Esophagus squamous epithelium (tissue), 5 donors: ENCODE results near the gene PDE3A. TPM values are rescaled to one million over a fixed set of nuclear protein-coding genes. Genes with fewer than 3 reads are reported as not detected.
"Not testable (repeated sequence)": the region's sequence is repeated elsewhere in the genome, so short reads cannot be mapped to it uniquely, and the experiment has no call there.

Source experiments
- DNase-seq: peaks from one replicate; lab custom pipeline; 2025; lab: John Stamatoyannopoulos, UW
- H3K27ac ChIP-seq, 4 donors: fragments of 200-600 bp; sonication (generic); one replicate each; pipeline ENCODE4 v1.5.1; 2016 to 2019; ENCODE audit warnings: mild to moderate bottlenecking in 1 of 4
- H3K27me3 ChIP-seq, 4 donors: fragments of 200-600 bp; sonication (generic); 1 replicate in 3 of 4; 2 replicates in 1 of 4; pipeline versions ENCODE4 v1.5.1 to v1.6.0; 2017 to 2021; ENCODE audit warnings: antibody characterized with exemption in 1 of 4
- H3K36me3 ChIP-seq, 3 donors: fragments of 200-600 bp; sonication (generic); one replicate each; pipeline ENCODE4 v1.5.1; 2016 to 2019
- H3K4me1 ChIP-seq, 3 donors: fragments of 200-600 bp; sonication (generic); one replicate each; pipeline ENCODE4 v1.5.1; 2017 to 2019
- H3K4me3 ChIP-seq, 4 donors: fragments of 200-600 bp; sonication (generic); 1 replicate in 3 of 4; 2 replicates in 1 of 4; pipeline ENCODE4 v1.5.1; 2016 to 2019; ENCODE audit warnings: mild to moderate bottlenecking in 2 of 4, moderate library complexity in 1 of 4
- H3K9me3 ChIP-seq, 3 donors: fragments of 200-600 bp; sonication (generic); one replicate each; pipeline ENCODE4 v1.5.1; 2016 to 2019
- CTCF ChIP-seq, 6 experiments: fragments of 450-650 bp in 4 of 6; fragments of 200-600 bp in 2 of 6; sonication (generic) in 2 of 6; IDR thresholded peaks; one replicate each; pipeline ENCODE4 v1.5.1; 2016 to 2019; ENCODE audit warnings: antibody characterized with exemption in 6 of 6, mild to moderate bottlenecking in 4 of 6, moderate library complexity in 4 of 6
- POLR2A ChIP-seq, 4 donors: fragments of 450-650 bp; IDR thresholded peaks; one replicate each; pipeline ENCODE4 v1.6.1; 2017; ENCODE audit warnings: antibody characterized with exemption in 4 of 4, mild to moderate bottlenecking in 4 of 4, moderate library complexity in 3 of 4
- WGBS, 2 donors: methylation state at CpG; one replicate each; pipeline ENCODE4 v1.1.5; 2018; 5-methylcytosine and 5-hydroxymethylcytosine counted together
- intact Hi-C: fragments of 100-400 bp; cut with DNase I; formaldehyde crosslinking; loops from one replicate; pipeline ENCODE4 v1.15.0; 2022
- total RNA-seq, 4 donors: library from RNA; depleted of rRNA; stranded (reverse); fragments of >200 nt; gene quantifications; one replicate each; pipeline ENCODE4 v1.1.0, GENCODE V29; 2016
- donor health status: DM: yes; HTN: yes; CAD: no.

Gene PDE3A
- total RNA-seq, 4 donors from 2014 or later: 0.30 to 5.5 (median 3.1) TPM

DNA sequence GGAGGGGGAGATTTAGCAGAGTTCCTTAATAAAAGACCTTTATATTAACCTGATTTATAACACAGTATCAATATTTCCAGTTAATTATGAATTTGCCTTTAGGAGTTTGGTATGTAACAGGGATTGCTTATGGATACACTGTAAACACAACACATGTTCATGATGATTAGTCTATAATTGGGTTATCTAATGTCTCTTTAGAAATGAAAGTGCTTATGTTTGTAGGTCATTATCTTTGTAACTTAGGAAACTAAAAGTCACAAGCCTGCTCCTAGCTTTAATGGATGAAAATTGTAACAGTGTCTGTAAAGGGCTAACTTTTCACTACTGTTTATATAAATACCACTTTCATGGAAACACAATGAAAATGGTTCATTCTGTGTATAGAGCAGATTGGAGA lies 9.4 kb downstream of the PDE3A start:
- Histone ChIP-seq H3K27ac (no peak overlapping the region), H3K4me3 (no peak overlapping the region), H3K9me3 (no peaks in the 10 kb centered on the region), H3K4me1 (no peaks in the 10 kb centered on the region), H3K36me3 (no peaks in the 10 kb centered on the region), H3K27me3 (no peaks in the 10 kb centered on the region)
- DNase-seq: no peak
- TF ChIP-seq CTCF (IDR thresholded peaks at IDR 0.05): no peak
- no peak for TF ChIP-seq POLR2A (IDR thresholded peaks at IDR 0.05)
- intact Hi-C loops: no loop called here

DNA sequence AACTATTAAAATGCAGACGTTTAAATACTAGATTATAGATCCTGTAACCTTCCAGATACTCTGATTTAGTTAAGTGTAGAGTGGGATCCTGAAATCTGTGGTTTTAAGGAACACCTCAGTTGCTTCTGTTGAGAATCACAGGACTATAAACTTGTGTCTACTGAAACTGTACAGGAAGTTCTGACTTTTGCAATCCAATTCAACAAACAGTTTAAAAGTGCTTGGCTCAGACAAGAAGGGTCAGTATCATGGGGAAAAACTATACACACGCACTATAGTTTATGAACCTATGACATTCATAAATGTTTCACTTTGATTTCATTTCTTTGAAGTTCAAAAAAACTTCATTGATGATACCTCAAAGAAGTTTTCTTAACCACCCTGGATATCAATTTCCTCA lies 13.8 kb downstream of the PDE3A start:
- H3K4me1 ChIP-seq: no peaks in the 10 kb centered on the region
- no peaks in the 10 kb centered on the region for H3K9me3 ChIP-seq
- H3K36me3 ChIP-seq: no peaks in the 10 kb centered on the region
- no peak overlapping the region for H3K4me3 ChIP-seq
- TF ChIP-seq CTCF (IDR thresholded peaks at IDR 0.05) (no peak), POLR2A (IDR thresholded peaks at IDR 0.05) (no peak)
- no peak overlapping the region for H3K27ac ChIP-seq
- intact Hi-C loops: no loop called here
- 60 to 69% methylated on average over 2 of the region's 2 CpGs for WGBS, 2 donors
- DNase-seq: no peak
- no peaks in the 10 kb centered on the region for H3K27me3 ChIP-seq

DNA sequence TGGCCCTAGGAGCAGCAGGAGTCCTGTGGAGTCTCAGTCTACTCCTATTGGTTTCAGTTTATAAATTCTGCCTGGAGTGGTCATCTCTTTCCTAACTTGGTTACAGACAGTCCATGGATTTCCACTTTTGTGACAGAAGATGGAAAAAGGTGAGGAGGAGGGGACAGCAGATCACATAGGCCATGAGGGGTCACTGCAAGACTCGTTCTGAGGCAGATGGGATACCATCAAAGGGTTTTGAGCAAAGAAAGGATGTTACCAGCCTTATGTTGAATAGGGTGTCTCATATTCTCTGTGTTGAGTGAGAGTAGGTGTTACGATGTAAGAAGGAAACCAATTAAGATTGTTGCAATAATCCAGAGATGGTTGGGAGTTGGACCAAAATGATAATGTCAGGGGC lies 15.3 kb downstream of the PDE3A start:
- intact Hi-C loops: no loop called here
- DNase-seq: no peak
- no peaks in the 10 kb centered on the region for H3K36me3 ChIP-seq
- 77 to 80% methylated on average over 2 of the region's 2 CpGs for WGBS, 2 donors
- H3K9me3 ChIP-seq: no peaks in the 10 kb centered on the region
- TF ChIP-seq POLR2A (IDR thresholded peaks at IDR 0.05) (no peak), CTCF (IDR thresholded peaks at IDR 0.05) (no peak)
- no peaks in the 10 kb centered on the region for H3K27me3 ChIP-seq
- H3K27ac ChIP-seq: no peak overlapping the region
- no peak overlapping the region for H3K4me3 ChIP-seq
- no peaks in the 10 kb centered on the region for H3K4me1 ChIP-seq

DNA sequence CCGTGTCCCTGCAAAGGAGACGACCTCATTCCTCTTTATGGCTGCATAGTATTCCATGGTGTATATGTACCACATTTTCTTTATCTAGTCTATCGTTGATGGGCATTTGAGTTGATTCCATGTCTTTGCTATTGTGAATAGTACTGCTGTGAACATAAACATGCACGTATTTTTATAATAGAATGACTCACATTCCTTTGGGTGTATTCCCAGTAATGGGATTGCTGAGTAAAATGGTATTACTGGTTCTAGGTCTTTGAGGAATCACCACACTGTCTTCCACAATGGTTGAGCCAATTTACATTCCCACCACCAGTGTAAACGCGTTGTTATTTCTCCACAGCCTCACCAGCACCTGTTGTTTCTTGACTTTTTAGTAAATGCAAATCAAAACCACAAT lies 16.5 kb downstream of the PDE3A start:
- H3K4me3 ChIP-seq, H3K27me3 ChIP-seq, H3K9me3 ChIP-seq, H3K27ac ChIP-seq, intact Hi-C loops, H3K36me3 ChIP-seq, DNase-seq, H3K4me1 ChIP-seq: not testable (repeated sequence)
- WGBS, 2 donors: 64 to 78% methylated on average over 6 of the region's 6 CpGs

GRCh38 chr12:20390846-20391245 lies 22.5 kb downstream of the PDE3A start:
- DNase-seq: no peak
- no peaks in the 10 kb centered on the region for H3K4me1 ChIP-seq
- 72 to 79% methylated on average over 4 of the region's 4 CpGs for WGBS, 2 donors
- intact Hi-C loops: no loop called here
- no peaks in the 10 kb centered on the region for H3K27me3 ChIP-seq
- H3K4me3 ChIP-seq: no peak overlapping the region
- TF ChIP-seq CTCF (IDR thresholded peaks at IDR 0.05): no peak
- no peak for TF ChIP-seq POLR2A (IDR thresholded peaks at IDR 0.05)
- H3K27ac ChIP-seq: no peak overlapping the region
- no peaks in the 10 kb centered on the region for H3K9me3 ChIP-seq
- H3K36me3 ChIP-seq: no peaks in the 10 kb centered on the region

GRCh38 chr12:20392339-20392738 lies 24.0 kb downstream of the PDE3A start:
- no peak overlapping the region for H3K27ac ChIP-seq

More at GRCh38 chr12:20392339-20392738, 24.0 kb downstream of the PDE3A start:
- H3K9me3 ChIP-seq: no peaks in the 10 kb centered on the region
- DNase-seq: no peak
- TF ChIP-seq CTCF (IDR thresholded peaks at IDR 0.05) (no peak), POLR2A (IDR thresholded peaks at IDR 0.05) (no peak)
- no peaks in the 10 kb centered on the region for H3K36me3 ChIP-seq
- no peak overlapping the region for H3K4me3 ChIP-seq
- H3K27me3 ChIP-seq: no peaks in the 10 kb centered on the region
- no peaks in the 10 kb centered on the region for H3K4me1 ChIP-seq
- intact Hi-C loops: no loop called here
